GM04504 (cell line): ENCODE results near the gene FZD2.
"Not testable (repeated sequence)": the region's sequence is repeated elsewhere in the genome, so short reads cannot be mapped to it uniquely, and the experiment has no call there.

Experiments
- DNase-seq: peaks from one replicate; pipeline ENCODE4 v3.0.0-alpha.2; 2012; ENCODE audit warnings: low read depth

The FZD2 gene

GRCh38 chr17:44556832-44557606, at the start of gene FZD2:
FZD2 (plus strand) TSS chr17:44557484; CDS start chr17:44557689, 205 bp downstream.
- peak; percentile 98 for DNase-seq

GRCh38 chr17:44511241-44512134, 45.8 kb upstream of the FZD2 start:
- DNase-seq = not testable (repeated sequence)

GRCh38 chr17:44518032-44518431, 39.3 kb upstream of the FZD2 start:
- DNase-seq = no peak

GRCh38 chr17:44522883-44523671, 34.2 kb upstream of the FZD2 start:
- no peak for DNase-seq

- DNase-seq = no peak
Observed at GRCh38 chr17:44523672-44523972, 33.7 kb upstream of the FZD2 start.

GRCh38 chr17:44527102-44527501, 30.2 kb upstream of the FZD2 start:
- no peak for DNase-seq

- no peak for DNase-seq
Observed at GRCh38 chr17:44527954-44528353, 29.3 kb upstream of the FZD2 start.

GRCh38 chr17:44529864-44530263, 27.4 kb upstream of the FZD2 start:
- no peak for DNase-seq

GRCh38 chr17:44530896-44531418, 26.3 kb upstream of the FZD2 start:
- DNase-seq = no peak

- DNase-seq = peak; percentile 71
Observed at GRCh38 chr17:44533533-44534246, 23.6 kb upstream of the FZD2 start.

- DNase-seq = no peak
Observed at GRCh38 chr17:44536090-44536953, 21.0 kb upstream of the FZD2 start.

GRCh38 chr17:44537922-44538321, 19.4 kb upstream of the FZD2 start:
- DNase-seq = not testable (repeated sequence)

GRCh38 chr17:44539673-44540072, 17.6 kb upstream of the FZD2 start:
- DNase-seq = no peak

GRCh38 chr17:44540246-44541084, 16.8 kb upstream of the FZD2 start:
- no peak for DNase-seq

- no peak for DNase-seq
Observed at GRCh38 chr17:44541884-44542581, 15.3 kb upstream of the FZD2 start.

- DNase-seq = peak; percentile 77
Observed at GRCh38 chr17:44543213-44543904, 13.9 kb upstream of the FZD2 start.

- no peak for DNase-seq
Observed at GRCh38 chr17:44543905-44544523, 13.3 kb upstream of the FZD2 start.
